Stimulated activated CD8-positive, alpha-beta memory T cell treated with anti-CD3 and anti-CD28 coated beads, Interleukin-7, amount 100 ng/mL, for 24 hours (primary cell): ENCODE data around the gene NRCAM.

Experiments used
- DNase-seq: peaks from one replicate; pipeline ENCODE4 v3.0.0-alpha.2; 2020; ENCODE audit warnings: low read depth

NRCAM gene

DNA sequence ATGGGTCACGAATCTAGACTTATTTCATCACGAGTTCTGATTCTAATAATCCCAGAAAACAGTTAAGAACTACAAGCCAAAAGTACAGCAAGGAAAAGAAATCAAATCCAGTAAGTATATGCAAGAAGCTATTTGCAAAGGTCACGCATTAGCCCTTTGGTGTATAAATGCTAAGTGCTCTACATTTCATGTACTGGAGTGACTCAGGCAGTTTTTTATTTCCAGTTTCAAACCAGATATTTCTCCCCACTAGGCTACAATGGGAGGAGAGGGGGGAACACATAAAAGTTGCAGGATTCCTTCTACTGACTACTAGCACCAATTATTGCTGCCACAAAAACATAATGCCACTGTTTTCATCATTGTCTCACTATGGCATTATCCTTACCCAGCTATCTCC lies 148.0 kb downstream of the NRCAM start:
- no peak for DNase-seq

DNA sequence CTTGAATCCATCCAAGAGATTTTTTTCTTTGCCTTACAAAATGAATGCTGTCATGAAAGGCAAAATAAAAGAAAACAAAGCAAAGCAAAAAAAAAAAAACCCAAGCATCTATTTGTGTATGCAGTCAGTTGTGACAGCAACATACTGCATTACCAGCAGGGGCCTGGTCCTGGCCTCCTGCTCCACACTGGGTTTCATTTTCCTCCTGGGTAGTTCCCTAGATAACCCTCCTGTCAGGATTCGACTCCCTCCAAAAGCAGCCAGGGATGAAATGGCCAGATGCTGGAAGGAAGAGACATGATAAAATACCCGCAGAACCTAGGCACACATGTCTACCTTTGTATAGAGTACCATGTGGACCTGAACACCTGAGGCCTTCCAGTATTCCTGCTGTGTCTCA lies 148.6 kb downstream of the NRCAM start:
- no peak for DNase-seq

DNA sequence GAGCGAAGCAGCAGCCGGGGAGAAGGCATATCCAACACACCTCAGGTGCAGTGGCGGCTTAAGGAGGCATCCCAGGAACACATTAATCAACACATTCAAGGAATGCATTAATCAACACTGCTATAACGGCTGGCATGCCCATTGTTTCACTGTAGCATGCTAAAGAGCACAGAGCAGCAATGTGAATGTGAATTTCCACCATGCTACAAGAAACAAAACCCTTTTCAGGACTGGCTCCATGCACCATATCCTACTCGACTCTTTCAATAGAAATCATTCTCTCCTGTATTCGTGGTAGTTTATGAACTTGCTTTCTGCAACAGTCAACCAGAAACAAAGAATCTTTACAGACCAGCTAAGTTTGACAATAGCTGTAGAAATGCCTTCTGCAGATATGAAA lies 149.0 kb downstream of the NRCAM start:
- DNase-seq: no peak

DNA sequence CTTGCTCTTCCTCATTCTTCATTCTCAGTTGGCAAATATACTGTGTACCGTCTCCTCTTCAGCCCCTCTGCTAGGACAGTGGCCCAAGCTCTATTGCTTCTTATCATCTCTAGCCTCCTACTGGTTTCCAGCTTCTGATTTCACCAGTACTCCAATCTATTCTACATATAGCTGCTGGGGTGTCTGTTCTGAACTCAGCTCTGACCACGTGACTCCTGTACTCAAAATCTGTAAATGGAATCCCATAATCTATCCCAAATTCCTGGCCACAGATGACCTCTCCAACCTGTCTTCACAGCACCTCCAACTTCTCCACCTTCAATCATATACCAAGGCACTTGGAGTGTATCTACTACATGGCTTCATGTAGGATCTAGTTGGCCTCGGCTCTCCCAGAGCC lies 152.9 kb downstream of the NRCAM start:
- DNase-seq: no peak

DNA sequence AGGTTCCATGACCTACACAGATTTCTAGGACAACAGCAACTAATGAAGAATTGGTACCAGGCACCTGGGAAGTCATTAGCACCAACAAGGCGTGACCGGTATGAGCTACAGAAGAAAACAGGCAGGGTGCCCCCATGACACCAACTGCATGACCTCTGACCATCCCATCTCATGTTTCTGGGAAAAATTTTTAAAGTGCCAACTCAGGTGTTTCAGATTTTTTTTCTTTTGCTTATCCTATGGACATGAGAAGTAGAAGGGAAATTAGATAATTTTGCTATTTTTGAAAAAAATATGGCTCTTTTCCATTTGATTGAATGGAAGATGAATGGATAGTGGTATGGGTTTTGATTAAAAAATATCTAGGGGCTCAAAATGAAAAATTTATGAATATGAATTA lies 154.8 kb downstream of the NRCAM start:
- DNase-seq: no peak

DNA sequence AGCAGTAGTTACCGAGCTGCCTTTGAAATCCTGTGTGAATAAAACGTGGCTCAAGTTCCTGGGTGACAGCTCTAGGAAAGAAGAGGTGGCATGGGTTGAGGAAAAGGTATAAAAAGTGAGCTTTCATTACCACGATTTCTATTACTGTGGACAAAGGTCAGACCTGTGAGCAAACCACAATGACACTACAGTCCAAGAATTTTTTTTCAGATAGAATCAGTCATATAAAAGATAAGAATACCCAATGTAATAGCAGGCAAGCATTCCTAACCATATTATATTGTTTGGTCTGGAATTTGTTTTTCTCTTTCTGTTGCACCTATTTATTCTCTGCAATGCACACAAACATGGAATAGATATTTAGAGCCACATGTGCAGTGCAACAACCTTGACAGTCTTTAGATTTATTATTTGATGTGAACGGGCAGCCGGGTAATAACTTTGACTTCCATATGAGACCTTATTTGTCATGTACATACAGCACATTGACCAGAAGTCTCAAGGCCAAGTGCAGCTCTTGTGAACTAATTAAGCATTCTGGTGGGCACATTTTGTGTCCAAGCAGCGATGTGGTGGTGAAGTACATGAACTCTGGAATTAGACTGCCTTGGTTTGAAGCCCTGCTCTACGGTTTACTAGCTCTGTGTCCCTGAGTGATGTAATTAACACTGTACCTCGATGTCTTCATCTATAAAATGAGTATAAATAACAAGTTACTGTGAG lies 156.8 kb downstream of the NRCAM start:
- DNase-seq: no peak

DNA sequence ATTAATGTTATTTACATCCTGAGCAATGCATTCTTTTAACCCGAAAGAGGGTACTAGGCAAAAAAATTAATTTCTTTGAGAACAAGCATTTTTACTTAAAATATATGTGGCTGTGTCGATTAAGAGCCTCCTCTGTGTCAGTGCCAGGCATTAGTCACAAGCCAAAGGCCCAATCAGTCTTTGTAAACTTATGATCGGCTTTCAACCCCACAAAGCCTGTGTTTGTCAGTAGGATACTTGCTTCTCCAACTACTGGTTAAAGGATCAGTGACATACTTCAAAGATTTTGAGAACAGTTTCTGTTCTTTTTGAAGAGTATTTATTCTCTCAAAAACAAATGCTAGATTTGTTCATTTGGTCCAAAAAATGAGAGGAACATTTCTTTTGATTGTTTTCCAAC lies 159.3 kb downstream of the NRCAM start:
- no peak for DNase-seq

DNA sequence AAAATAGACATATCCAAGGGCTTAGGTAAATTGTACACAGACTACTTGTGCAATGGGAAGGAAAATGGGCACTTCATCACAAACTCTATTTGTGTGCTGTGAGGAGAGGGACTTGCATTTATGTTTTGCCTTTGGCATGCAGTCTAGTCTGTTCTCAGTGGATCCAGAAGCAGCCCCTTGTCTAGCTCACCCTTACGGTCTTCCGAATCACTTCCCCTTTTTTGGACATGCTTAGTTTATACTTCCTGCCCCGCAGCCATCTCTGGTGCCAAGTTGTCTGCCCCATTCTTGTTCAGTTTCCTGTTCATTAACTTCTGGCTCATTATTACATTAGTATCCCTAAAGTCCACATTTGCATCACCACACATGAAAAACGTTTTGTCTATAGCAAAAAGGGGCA lies 161.6 kb downstream of the NRCAM start:
- no peak for DNase-seq

DNA sequence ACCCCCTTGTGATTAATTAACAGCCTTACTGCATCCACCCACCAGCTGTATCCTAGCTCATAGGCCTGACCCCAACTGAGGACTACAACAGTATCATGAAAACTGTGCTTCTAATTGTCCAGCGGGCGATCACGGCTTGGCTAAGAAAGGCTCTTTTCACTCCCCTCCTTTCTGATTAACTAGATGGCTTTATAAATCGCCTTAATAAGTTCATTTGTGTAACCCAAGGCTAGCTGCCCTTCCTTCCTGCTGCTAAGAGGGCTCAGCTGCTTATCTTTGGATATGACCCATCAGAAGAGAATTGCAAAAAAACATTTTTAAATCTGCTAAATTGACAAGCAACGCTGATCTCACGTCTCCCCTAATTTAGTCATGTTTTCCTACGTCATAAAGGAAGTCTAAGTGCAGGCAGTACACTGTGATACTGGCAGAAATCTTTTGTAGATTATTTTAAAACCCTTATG lies 163.1 kb downstream of the NRCAM start:
- no peak for DNase-seq

DNA sequence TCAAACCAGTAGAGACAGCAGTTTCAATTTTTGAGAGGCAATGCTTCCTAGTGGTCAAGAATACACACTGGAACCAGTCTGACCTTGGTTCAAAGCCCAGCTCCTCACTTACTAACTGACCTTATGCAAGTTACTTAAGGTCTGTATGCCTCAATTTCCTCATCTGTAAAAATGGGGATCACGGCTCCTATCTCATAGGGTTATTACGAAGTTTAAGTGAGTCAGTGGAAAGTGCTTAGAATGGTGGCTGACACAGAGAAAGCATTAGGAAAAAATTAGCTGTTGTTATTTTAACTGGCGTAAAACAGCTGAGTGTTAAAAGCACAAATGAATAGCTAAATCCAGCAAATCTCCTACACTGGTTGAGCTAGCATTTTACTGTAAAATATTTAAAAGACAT lies 163.7 kb downstream of the NRCAM start:
- DNase-seq: no peak

DNA sequence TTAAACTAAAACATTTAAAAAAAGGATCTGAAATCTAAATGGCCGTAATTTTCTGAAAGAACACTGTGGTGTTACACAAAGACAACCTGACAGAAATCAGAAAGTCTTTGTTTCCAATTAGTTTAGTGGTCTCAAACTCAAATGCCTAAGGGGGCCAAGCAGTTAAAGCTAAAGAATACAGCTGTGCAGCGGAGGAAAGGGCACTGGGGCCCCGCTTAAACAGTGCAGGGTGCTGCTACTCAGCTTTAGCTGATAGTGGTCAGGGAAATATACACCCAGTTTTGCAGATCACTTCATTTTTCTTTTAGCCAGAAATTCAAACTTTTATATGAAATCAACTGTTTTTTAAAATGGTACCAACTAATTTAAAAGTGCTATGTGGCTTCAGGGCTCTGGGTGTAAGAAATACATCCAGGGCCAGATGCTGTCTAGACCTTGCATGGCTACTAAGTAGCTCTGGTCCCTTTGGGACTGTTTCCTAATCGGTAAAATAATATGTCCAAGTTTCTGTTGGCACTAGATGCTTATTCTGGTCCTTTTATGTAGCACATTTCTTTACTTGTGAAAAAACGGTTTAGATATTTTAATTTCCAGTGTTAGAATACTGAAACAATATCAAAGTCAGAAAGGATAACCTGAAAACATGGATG lies 164.3 kb downstream of the NRCAM start:
- no peak for DNase-seq

DNA sequence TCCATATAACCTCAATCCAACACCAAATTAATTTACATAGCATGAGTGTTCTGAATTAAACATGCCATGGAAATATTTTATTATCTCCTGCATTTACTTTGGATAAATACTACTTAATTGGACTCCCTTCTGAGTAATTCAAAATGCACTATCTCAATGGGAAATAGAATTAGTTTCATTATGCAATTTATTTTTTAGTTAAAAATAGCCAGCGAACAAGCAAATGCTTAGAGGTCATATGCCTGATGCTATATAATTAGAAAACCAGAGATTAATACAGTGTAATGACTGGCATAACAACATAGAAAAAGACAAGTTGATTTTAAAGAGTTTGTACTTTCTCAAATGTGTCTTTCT lies 165.1 kb downstream of the NRCAM start:
- no peak for DNase-seq

DNA sequence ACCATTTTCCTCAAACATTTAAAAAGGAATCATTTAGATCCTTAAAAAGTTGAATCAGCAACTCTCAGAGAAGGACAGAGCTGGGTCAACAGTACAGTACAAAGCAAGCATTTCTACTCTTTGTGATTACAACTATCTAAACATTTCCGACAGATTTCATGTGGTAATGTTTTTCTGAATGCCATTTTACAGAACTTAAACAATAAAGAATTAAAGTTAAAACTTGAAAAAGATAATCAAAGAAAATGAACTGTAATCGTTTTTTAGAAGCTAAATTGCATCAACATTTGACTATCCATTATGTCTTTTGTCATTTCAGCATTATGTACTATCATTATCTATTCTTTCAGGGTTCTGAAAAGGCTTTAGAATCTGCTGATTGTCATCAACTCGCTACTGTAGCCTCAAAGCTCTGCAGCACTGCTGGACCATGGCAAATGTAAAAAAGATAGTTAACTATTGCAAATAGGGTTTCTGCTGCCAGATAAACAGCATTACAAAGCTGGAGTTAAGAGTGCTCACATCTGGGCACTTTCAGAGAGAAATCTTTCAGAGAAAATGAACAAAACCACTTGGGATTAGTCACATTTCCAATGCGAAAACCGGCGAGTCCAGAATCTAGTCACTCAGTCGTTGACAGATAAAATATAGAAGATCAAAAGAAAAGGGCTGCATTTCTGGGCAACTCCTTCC lies 165.6 kb downstream of the NRCAM start:
- DNase-seq: no peak

DNA sequence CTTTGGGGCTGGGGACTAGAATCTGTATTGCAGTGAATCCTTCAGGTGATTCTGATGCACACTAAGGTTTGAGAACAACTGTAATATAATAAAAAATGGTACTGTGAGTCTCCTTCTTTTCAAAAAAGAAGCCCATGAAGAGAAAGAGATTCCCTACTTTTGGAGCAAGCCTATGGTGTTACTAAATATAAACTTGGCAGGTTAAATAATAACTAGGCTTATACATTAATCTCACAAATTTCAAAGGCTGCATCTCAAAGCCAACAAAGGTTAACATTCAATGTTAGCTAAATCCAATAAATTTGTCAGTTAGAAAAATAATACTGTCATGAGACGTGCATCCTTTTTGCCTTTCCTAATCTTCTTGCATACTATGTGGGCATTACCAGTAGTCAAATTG lies 166.4 kb downstream of the NRCAM start:
- DNase-seq: no peak

DNA sequence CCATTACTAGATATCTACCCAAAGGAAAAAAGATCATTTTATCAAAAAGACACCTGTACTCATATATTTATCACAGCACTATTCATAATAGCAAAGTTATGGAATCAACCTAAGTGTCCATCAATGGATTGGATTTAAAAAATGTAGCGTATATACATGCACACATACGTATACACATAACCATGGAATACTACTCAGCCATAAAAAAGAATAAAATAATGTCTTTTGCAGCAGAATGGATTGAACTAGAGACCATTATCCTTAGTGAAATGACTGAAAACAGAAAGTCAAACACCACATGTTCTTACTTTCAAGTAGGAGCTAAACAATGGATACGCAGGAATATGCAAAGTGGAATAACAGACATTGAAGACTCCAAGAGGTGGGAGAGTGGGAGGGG lies 168.4 kb downstream of the NRCAM start:
- DNase-seq: no peak

DNA sequence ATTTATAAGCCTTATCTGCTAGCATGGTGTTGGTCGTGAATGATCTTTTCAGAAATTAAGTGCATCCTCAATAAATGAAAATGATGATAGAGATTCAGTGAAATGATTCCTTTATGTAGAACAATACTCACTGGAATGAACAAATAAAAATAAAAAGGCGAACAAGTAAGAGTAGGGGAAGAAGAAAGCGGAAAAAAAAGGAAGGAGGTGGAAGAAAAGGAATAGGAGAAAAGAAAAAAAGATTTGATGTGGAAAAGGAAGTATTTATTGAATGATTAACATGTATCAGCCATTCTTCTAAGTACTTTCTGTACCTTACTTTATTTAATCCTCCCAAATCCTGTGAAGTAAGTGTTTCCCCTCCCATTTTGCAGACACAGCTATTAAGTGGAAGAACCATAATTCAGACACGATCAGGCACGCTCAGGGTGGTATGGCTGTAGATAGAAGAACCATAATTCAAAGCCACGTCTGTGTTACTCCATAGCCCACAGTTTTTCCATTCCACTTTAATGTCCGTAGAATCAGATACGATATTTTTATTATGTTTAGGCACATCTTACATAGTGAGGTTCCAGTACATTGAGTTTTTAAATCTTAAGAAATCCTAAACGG lies 169.8 kb downstream of the NRCAM start:
- no peak for DNase-seq

DNA sequence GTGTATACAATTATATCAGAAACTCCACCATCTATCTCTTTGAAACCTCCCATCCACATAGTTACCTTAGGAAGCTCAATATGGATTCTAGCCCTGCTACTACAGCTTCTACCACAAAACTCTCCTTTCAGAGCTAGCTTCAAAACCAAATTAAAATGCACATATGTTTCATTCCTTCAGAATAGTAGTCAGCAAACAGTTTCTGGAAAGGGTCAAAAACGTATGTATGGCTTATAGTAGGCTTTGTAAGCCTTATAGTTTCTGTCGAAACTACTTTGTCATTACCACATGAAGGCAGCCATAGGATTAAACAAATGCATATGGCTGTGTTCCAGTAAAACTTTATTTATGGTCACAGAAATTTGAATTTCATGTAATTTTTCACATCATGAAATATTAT lies 170.5 kb downstream of the NRCAM start:
- DNase-seq: no peak

DNA sequence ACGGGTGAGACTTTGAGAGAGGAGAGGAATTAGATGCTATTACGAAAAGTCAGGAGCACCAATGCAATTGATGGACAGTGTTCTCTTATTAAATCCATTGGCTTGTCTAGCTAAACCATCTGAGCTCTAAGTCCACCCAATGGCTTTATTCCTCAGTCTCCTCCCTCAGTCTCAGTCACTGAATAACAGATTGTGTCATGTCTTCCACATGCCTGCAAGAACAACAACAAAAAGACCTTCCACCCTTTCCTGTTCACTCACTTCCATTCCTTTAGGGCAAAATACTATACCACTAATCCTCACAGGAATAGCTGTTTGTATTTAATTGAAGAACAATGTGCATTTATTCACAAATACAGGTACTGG lies 171.2 kb downstream of the NRCAM start:
- no peak for DNase-seq

DNA sequence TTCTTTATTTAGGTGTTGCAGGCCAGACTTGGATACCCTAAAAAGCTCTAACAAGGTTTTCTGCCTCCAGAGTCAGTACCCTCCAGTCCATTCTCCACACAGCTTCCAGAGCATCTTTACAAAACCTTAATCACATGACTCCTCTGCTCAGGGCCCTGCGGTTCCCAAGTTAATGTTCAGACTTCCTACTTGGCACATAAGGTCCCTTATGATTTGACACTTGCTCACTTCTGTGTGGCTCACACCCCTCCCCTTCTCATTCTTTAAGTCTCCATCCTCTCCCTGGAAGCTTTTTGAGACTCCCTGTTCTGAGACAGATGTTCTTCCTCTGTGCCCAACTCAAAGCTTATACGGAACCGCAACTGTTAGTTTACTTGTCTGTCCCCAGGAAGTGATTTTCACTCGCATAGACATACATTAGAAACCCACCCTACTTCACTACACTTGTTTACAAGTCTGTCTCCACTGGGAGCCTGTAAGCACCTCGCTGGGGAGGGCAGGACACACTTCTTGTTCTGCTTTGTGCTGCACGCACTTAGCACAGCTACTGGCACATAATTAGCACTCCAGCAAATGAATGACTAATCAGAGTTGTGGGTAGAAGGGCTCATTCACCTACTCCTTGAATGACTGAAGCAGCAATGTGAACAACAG lies 171.8 kb downstream of the NRCAM start:
- no peak for DNase-seq

DNA sequence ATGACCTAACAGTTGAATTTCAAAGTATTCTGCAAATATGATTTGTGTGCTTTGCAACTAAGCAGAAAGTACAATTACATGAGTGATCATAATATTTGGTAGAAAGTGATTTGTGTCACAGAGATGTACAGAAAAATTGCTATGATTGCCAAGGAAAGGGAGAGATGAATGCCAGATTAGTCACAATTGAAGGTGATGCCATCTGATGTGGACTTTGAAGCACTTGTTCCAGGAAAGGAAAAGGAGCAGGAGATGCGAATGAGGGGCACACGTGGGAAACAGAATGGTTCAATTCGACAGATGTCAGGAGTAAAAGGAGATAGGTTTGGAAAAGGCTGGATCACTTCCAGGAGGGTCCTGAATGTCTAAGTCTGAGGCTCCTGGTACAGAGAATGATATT lies 173.0 kb downstream of the NRCAM start:
- DNase-seq: no peak

DNA sequence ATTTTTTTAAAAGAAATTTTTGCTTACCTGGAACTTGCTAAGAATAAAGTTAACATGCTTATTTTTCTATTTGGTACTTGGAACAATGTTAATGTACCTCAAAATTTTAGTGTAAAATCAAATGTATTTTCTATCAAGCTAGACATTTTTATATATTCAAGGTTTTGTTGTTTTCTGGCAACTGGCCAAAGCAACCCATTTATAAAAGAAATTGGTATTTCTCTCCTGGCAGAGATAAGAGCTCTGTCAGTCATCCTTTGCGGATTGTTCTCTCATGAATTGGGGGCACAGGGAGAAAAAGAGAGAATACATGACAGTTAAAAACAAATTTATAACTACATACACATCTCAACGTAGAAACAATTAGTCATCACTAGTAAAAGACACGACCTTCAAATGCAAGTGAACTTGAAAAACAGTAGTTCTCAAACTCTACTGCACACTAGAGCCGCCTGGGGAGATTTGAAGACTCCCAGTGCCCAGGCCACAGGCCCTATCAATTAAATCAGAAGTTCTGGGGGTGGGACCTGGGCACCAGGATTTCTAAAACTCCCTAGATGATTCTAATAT lies 173.7 kb downstream of the NRCAM start:
- DNase-seq: no peak

DNA sequence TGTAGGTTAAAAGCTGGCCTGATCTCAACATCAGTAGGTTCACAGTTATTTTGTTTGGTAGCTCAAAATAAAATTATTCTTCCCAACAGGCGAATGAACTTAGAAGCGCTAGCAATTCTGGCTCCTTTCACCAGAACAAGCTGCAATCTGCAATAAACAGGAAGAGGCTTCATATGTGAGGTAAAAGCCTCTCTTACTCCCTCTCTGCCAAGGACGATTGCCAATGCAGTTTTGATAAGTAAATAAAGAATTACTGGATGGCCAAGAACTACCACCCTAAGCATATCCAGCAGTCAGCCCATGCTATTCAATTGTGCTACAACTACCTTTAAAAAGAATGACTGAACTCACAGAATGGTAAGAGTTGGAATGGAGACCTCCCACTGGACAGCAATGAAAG lies 176.1 kb downstream of the NRCAM start:
- DNase-seq: no peak
